ENCODE data around the gene DEFB114.

The DEFB114 gene

GRCh38 chr6:49969605-49970004, 5.6 kb upstream of the DEFB114 start, which contains the start of gene DEFB113:
Gene DEFB113 (minus strand): TSS chr6:49969625. CDS start chr6:49969625, 0 bp downstream.
- POLR2A ChIA-PET: no interaction called here

DNA sequence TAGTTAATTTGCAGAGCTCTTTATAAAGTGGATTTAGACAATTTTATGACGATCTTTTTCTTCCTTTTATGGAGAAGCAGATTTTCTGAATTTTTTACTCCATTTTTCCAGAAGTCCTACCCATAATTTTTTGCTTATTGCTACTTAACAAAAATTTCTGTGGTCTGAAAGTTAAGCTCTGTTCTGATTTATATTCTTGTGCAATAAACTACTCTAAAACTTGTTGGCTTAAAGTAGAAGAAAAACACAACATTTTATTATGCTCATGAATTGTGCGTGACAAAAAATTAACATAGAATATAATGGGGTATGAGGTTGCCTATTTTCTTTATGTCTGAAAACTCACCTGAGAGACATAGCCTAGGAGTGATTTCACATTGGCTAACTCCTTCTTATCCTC, 2.9 kb upstream of the DEFB114 start:
- TF ChIP-seq ZNF514 (tag by site-specific recombination; IDR thresholded peaks at IDR 0.05): no peak
- TF ChIP-seq ZFP37 (tag by site-specific recombination; IDR thresholded peaks at IDR 0.05): no peak
- no peak for TF ChIP-seq ATF2 (tag by site-specific recombination; IDR thresholded peaks at IDR 0.05; ENCODE audit: low read depth)
- no peak for TF ChIP-seq ZNF488 (tag by site-specific recombination; IDR thresholded peaks at IDR 0.05)
- Histone ChIP-seq H3K4me1 (ENCODE audit: control insufficient read depth, insufficient read depth, low read length) (no peaks in the 10 kb centered on the region), H3K9me3 (ENCODE audit: control insufficient read depth, insufficient read depth, low read depth, low read length) (no peaks in the 10 kb centered on the region), H3K4me3 (ENCODE audit: low read depth, low read length) (no peak overlapping the region), H3K27ac (ENCODE audit: extremely low read depth, low read depth, low read length) (no peak overlapping the region), H3K36me3 (ENCODE audit: control insufficient read depth in 2 of 2, insufficient read depth in 1 of 2, low read length in 2 of 2) (no peaks in the 10 kb centered on the region)
- ChIA-PET POLR2A (no interaction called here), CTCF (interaction anchor here (0.5 kb wide), 1 partner anchor 23 kb away, joined by 3 read pairs; no protein-coding TSS in a partner anchor)

More at GRCh38 chr6:49969605-49970004, 5.6 kb upstream of the DEFB114 start, which contains the start of gene DEFB113:
- Histone ChIP-seq H3K27ac (ENCODE audit: extremely low read depth, low read depth, low read length) (no peak within 1 kb of the TSS), H3K4me1 (ENCODE audit: control insufficient read depth, insufficient read depth, low read length) (no peaks in the 10 kb centered on the region), H3K9me3 (ENCODE audit: control insufficient read depth, insufficient read depth, low read depth, low read length) (no peaks in the 10 kb centered on the region), H3K4me3 (ENCODE audit: low read depth, low read length) (no peak within 1 kb of the TSS), H3K36me3 (ENCODE audit: control insufficient read depth in 2 of 2, insufficient read depth in 1 of 2, low read length in 2 of 2) (no peaks in the 10 kb centered on the region)
- TF ChIP-seq ZXDB (tag by site-specific recombination; IDR thresholded peaks at IDR 0.05) (no peak), ZNF623 (tag by site-specific recombination; IDR thresholded peaks at IDR 0.05) (no peak), ZNF132 (tag by site-specific recombination; IDR thresholded peaks at IDR 0.05; ENCODE audit: borderline replicate concordance) (no peak), ZNF274 (IDR thresholded peaks at IDR 0.05; ENCODE audit: low read length) (no peak), ZNF274 (tag by site-specific recombination; IDR thresholded peaks at IDR 0.05; ENCODE audit: borderline replicate concordance) (no peak), ZFP69B (tag by site-specific recombination; IDR thresholded peaks at IDR 0.05) (no peak), WT1 (tag by site-specific recombination; IDR thresholded peaks at IDR 0.05) (no peak), ZNF600 (tag by site-specific recombination; IDR thresholded peaks at IDR 0.05) (no peak), ZNF426 (tag by site-specific recombination; IDR thresholded peaks at IDR 0.05) (no peak), ZNF335 (tag by site-specific recombination; conservative IDR thresholded peaks at IDR 0.05) (no peak), ZNF239 (tag by site-specific recombination; IDR thresholded peaks at IDR 0.05) (no peak), ZNF791 (tag by site-specific recombination; IDR thresholded peaks at IDR 0.05) (no peak), ZNF175 (tag by site-specific recombination; IDR thresholded peaks at IDR 0.05) (no peak), ZNF223 (tag by site-specific recombination; IDR thresholded peaks at IDR 0.05) (no peak), ZNF776 (tag by site-specific recombination; IDR thresholded peaks at IDR 0.05; ENCODE audit: borderline replicate concordance) (no peak), ZSCAN30 (tag by site-specific recombination; IDR thresholded peaks at IDR 0.05) (no peak)
- TF ChIP-seq, protein P1, sequence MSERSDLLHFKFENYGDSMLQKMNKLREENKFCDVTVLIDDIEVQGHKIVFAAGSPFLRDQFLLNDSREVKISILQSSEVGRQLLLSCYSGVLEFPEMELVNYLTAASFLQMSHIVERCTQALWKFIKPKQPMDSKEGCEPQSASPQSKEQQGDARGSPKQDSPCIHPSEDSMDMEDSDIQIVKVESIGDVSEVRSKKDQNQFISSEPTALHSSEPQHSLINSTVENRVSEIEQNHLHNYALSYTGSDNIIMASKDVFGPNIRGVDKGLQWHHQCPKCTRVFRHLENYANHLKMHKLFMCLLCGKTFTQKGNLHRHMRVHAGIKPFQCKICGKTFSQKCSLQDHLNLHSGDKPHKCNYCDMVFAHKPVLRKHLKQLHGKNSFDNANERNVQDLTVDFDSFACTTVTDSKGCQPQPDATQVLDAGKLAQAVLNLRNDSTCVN (tag by site-specific recombination; optimal IDR thresholded peaks at IDR 0.05): no peak
- TF ChIP-seq, protein P2, sequence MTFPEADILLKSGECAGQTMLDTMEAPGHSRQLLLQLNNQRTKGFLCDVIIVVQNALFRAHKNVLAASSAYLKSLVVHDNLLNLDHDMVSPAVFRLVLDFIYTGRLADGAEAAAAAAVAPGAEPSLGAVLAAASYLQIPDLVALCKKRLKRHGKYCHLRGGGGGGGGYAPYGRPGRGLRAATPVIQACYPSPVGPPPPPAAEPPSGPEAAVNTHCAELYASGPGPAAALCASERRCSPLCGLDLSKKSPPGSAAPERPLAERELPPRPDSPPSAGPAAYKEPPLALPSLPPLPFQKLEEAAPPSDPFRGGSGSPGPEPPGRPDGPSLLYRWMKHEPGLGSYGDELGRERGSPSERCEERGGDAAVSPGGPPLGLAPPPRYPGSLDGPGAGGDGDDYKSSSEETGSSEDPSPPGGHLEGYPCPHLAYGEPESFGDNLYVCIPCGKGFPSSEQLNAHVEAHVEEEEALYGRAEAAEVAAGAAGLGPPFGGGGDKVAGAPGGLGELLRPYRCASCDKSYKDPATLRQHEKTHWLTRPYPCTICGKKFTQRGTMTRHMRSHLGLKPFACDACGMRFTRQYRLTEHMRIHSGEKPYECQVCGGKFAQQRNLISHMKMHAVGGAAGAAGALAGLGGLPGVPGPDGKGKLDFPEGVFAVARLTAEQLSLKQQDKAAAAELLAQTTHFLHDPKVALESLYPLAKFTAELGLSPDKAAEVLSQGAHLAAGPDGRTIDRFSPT (tag by site-specific recombination; IDR thresholded peaks at IDR 0.05): no peak
- CTCF ChIA-PET: interaction anchor here (0.7 kb wide), 1 partner anchor 1763 kb away, joined by 3 read pairs; no protein-coding TSS in a partner anchor
